ENCODE data around the gene C11orf54. TPM values are rescaled to one million over a fixed set of nuclear protein-coding genes. Genes with fewer than 3 reads are reported as not detected.

Gene C11orf54
- polyA plus RNA-seq (2014; cell fraction: cytosol; rRNA removed): 37.7 and 50.3 TPM in 2 replicates
- 33.5 and 44.9 TPM in 2 replicates for polyA plus RNA-seq (2014; cell fraction: nucleus; rRNA removed)

- peak; percentile 100 for DNase-seq (ENCODE audit: low spot score)
Observed at GRCh38 chr11:93741094-93741881, at the start of gene C11orf54, which contains the start of gene TAF1D. Gene C11orf54 (plus strand): TSS chr11:93741672. CDS start chr11:93747394, 5,722 bp downstream. Gene TAF1D (minus strand): TSS chr11:93741495. CDS start chr11:93739304, 2,191 bp downstream.

- no peak for DNase-seq (ENCODE audit: low spot score)
Observed at GRCh38 chr11:93694109-93694508, 47.4 kb upstream of the C11orf54 start.

DNA sequence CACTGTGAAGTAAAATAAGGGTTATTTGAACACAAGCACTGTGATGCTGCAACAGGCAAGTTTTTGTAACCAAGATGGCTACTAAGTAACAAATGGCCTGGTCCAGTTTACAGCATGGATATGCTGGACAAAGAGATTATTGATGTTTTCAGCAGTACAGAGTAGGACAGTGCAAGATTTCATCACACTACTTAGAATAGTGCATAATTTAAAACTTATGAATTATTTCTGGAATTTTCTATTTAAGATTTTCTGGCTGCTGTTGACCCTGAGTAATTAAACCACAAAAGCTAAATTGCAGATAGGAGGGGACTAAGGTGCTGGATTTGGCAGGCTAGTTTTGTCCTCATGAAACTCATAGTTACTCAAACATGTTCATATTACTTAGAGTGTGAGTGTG is 46.9 kb upstream of the C11orf54 start:
- DNase-seq (ENCODE audit: low spot score): no peak

GRCh38 chr11:93697611-93698010 is 43.9 kb upstream of the C11orf54 start:
- DNase-seq (ENCODE audit: low spot score): no peak

GRCh38 chr11:93700830-93701229 is 40.6 kb upstream of the C11orf54 start:
- no peak for DNase-seq (ENCODE audit: low spot score)

GRCh38 chr11:93704237-93704636 is 37.2 kb upstream of the C11orf54 start:
- DNase-seq (ENCODE audit: low spot score): no peak

GRCh38 chr11:93710239-93710638 is 31.2 kb upstream of the C11orf54 start:
- DNase-seq (ENCODE audit: low spot score): no peak

DNA sequence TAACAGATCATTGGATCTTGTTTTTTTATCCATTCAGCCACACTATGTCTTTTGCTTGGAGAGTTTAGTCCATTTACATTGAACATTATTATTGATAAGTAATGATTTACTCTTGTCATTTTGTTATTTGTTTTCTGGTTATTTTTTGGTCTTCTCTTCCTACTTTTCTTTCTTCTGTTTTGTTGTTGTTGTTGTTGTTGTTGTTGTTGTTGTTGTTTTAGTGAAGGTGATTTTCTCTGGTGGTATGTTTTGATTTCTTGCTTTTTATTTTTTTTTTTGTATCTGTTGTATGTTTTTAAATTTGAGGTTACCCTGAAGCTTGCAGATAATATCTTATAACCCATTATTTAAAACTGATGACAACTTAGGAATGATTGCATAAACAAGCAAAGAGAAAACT is 28.8 kb upstream of the C11orf54 start:
- DNase-seq (ENCODE audit: low spot score): no peak

GRCh38 chr11:93715797-93716396 is 25.6 kb upstream of the C11orf54 start:
- DNase-seq (ENCODE audit: low spot score): no peak

GRCh38 chr11:93717501-93717900 is 24.0 kb upstream of the C11orf54 start:
- DNase-seq (ENCODE audit: low spot score): no peak

DNA sequence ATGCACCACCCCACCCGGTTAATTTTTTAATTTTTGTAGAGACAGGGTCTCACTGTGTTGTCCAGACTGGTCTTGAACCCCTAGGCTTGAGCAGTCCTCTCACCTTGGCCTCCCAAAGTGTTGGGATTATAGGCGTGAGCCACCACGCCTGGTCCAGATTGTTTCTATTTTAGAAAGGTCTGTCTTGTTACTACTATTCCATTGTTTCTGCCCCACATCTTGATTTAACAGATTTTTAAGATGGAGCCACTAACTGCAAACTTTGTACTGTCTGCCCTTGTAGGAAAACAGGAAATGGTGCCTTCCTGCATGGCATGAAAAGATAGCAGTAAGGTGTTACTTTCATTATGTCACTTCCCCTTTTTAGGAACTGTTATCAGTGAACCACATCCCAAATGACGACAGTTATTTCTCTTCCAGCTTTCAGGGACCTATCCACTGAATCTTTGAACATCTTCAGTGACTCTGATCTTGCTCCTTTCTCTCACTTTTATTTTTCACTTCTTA is 23.4 kb upstream of the C11orf54 start:
- DNase-seq (ENCODE audit: low spot score): no peak

DNA sequence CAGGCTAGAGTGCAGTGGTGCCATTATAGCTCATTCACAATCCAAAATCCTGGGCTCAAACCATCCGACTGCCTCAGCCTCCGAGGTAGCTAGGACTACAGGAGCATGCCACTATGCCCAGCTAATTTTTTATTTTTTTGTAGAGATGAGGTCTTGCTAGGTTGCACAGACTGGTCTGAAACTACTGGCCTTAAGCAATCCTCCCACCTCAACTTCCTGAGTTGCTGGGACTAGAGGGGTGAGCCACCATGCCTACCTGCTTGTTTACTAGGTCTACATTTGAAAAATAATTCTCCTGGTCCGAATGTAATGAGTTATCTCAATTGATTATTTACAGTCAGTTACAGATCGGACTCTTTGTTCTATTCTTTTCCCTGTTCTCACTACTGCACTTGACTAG is 22.2 kb upstream of the C11orf54 start:
- DNase-seq (ENCODE audit: low spot score): no peak

GRCh38 chr11:93720522-93720921 is 20.9 kb upstream of the C11orf54 start:
- no peak for DNase-seq (ENCODE audit: low spot score)

DNA sequence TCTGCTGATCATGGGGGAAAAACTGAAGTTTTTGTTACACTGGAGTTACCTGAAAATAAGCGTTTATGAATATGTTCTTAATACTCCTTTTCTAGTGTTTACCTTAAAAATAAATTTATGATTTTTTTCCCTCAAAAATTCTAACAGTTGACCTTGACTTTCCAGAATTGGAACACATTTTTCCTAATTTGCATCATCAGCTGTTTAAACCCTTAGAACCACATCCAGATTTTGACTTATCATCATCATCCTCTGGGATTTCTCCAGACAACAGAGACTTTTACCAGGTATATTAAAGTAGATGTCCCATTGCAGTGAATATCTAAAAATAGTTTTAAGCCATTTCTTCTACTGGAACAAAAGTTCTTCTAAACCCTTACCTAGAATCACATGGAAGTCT is 17.4 kb upstream of the C11orf54 start:
- DNase-seq (ENCODE audit: low spot score): no peak

DNA sequence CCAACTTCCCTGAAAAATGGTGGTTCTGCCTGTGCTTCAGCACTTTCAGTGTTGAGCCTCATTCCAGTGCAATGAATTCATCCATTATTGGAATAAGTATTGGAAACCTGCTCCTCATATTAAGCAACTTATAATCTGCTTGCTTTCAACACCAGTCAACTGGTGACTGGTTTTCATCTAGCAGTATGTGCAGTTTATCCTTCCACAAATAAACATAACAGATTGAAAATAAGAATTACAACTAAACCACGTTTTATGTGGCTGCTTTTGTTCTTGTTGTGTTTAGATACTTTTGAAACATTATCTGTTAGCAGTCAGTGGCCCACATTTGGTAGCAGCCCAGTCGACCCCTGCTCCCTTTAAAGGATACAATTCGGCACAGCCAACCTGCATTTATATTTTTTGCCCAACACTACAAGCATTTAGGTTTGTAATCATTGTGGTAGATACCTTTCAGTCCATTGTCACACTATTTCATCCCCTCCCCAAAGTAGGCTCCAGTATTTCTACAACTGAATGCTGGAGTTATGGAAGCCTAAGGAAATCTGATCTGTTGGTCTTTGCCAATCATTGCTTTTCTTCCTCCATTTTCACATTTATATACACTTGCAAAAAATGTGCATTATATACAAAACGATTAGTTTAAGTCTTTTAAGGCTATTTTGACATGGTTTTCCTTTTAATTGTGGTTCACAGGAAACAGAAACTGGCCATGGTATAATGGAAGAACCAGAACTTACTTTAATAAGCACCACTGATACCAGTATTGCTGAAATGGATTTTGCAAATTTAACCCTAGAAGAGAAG is 13.3 kb upstream of the C11orf54 start:
- no peak for DNase-seq (ENCODE audit: low spot score)

GRCh38 chr11:93728792-93729128 is 12.7 kb upstream of the C11orf54 start:
- no peak for DNase-seq (ENCODE audit: low spot score)

DNA sequence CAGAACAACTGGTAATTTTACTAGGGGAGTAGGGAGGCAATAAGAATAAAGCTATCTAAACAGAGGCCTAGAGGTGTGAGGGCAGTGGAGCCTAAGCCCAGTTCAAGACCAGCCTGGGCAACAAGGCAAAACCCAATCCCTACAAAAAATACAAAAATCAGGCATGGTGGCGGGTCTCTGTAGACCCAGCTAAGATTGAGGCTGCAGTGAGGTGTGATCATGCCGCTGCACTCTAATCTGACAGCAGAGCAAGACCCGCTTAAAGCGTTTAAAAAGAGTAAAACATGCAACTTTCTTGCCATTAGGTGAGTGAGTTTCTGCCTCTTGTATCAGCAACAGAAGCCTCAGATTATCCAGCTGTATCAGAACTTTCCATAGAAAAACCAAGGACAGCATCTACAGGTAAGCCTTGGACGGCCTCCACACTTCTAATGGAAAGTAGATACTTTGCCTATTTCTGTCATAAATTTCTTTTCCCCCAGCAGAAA is 12.3 kb upstream of the C11orf54 start:
- DNase-seq (ENCODE audit: low spot score): no peak

DNA sequence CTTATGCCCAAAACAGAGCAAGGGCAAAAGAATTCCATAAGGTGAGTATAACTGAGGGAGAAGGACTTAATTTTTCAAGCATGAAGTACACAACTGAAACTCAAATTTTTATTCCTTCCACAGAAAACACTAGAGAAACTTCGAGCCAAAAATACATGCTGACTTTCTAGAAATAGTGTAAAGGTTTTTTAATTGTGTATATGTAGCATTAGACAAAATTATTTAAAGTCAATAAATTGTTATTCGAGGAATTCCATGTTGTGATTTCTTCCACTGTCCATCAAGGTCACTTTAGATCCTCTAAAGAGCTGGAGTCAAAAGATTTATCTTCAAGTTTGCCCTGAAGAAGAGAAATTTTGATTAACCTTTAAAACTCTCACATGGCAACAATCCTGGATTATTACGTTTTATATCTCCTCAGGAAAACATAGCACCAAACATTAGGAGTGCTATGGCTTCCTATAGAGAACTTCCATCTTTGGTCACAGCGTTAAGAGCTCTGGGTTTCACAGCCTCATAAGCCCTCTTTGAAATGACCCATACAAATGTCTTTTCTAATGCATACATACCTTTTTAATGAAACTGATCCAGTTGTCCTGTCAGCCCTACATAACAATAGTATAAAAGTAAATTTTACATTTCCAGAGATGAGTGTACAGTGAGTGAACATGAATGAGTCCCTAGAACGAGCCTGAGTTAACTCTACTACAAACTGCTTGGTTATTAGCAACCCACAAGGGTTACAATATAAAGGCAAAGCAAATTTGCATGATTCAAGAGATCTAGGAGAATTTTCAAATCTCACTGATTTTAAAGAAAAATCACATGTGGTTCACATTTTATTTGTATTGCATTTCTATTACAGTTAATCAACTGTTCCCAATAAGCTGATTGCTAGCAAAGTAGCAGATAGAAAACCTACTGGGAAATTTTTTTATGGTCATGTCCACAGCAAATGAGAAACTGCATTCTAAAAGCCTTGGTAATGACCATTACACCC is 11.1 kb upstream of the C11orf54 start:
- no peak for DNase-seq (ENCODE audit: low spot score)

DNA sequence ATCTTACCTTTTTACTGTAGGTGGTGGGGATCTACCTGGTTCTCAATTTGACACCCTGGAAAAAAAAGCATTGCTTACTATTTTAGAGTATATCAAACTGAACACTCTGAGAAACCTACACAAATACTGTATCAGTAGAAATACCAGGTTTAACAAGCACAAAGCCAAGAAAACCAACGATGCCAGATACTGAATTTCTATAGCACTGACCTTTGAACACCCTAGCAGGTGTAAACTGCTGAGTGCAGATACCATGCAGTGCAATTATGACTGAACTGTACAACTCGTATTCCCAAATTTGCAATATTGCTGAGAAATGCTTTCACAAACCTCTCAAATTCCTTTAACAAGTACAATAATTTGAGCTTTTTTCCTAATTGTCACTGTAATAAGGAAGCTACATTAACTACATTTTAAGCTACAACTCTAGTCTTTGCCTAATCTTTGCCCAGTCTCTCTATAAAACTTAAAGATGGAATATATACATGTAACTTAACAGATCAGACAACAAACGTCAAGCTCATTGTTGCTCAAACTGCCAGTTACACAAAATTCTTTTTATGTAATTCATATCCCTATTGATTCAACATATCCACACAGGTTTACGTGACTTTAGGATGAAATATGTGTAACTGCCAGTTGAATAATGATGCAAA is 9.1 kb upstream of the C11orf54 start:
- no peak for DNase-seq (ENCODE audit: low spot score)

- DNase-seq (ENCODE audit: low spot score): no peak
Observed at GRCh38 chr11:93733474-93733873, 8.0 kb upstream of the C11orf54 start.

All from SK-N-DZ (cell line).